ENCODE data around the gene STRBP.

Gene STRBP

DNA sequence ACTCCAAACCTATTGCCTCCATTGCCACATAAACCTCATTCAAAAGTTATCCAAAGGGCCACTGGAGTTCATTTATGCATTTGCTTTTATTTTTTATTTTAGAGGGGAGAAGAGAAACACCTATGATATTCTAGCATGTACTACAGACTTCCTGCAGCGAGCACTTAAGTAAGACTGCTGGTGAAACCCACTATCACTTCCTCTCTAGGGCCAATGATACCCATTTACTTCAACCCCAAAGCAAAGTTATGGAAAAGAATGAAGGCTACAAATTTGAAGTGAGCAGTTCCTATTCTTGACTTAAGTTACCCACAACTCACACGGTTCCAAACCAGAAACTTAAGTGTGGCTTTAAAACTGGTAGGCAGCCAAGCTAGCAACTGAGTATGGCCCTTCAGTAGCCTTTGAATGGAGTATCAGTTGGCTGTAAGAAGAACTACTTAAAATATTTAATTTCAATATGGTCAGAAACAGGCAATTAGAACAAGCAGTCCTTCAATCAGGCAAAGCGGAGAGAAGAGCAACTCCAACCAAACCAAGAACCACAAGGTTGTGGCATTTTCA, 140.8 kb downstream of the STRBP start:
- Mint-ChIP-seq H3K9me3 (no peaks in the 10 kb centered on the region), H3K27ac (no peak overlapping the region), H3K4me1 (ENCODE audit: low read depth) (no peaks in the 10 kb centered on the region), H3K27me3 (no peaks in the 10 kb centered on the region), H3K36me3 (ENCODE audit: low read depth) (peaks cover 22% of the 10 kb centered on the region), H3K4me3 (no peak overlapping the region)

DNA sequence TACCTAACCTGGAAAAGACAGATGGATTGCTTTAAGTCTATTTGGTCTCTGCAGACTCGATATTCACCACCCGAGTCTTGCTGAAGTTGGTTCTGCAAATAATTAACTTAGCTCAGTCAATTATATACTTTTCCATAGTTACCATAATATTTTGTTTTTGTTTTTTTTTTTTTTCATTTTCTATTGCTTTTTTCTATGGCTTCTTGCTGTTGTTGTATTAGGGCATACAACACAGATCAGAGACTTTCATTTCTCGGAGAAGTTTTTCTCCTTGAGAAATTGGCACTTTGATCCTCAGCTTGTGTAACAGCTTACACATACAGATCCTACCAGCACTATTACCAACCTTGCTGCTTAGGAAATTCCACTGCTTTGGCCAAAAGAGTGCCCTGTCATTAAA, 146.9 kb downstream of the STRBP start:
- no peak overlapping the region for H3K4me3 Mint-ChIP-seq
- H3K27ac Mint-ChIP-seq: peak overlapping the region; percentile 41
- no peaks in the 10 kb centered on the region for H3K9me3 Mint-ChIP-seq
- H3K27me3 Mint-ChIP-seq: no peaks in the 10 kb centered on the region
- H3K4me1 Mint-ChIP-seq (ENCODE audit: low read depth): peaks cover 10% of the 10 kb centered on the region
- H3K36me3 Mint-ChIP-seq (ENCODE audit: low read depth): peaks cover 25% of the 10 kb centered on the region

DNA sequence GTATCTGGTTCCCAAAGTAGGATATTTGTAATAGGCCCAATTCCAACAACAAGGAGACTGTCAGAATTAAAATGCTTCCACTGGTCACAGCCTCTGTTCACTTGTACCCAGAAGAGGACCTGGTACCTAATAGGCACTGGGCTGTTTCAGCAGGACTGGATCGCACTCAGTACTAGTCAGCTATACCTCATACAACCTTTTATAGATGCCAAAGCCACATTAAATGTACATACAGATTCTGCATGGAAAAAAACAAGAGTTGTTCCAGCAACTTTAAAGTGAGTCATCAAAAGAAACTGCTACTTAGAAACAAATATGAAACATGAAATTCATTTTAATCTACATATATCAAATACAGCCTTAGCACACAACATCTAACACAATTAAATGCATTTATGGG, 147.4 kb downstream of the STRBP start:
- peak overlapping the region; percentile 41 for H3K27ac Mint-ChIP-seq
- no peak overlapping the region for H3K4me3 Mint-ChIP-seq
- no peaks in the 10 kb centered on the region for H3K9me3 Mint-ChIP-seq
- H3K27me3 Mint-ChIP-seq: no peaks in the 10 kb centered on the region
- H3K36me3 Mint-ChIP-seq (ENCODE audit: low read depth): peaks cover 23% of the 10 kb centered on the region
- peaks cover 10% of the 10 kb centered on the region for H3K4me1 Mint-ChIP-seq (ENCODE audit: low read depth)

DNA sequence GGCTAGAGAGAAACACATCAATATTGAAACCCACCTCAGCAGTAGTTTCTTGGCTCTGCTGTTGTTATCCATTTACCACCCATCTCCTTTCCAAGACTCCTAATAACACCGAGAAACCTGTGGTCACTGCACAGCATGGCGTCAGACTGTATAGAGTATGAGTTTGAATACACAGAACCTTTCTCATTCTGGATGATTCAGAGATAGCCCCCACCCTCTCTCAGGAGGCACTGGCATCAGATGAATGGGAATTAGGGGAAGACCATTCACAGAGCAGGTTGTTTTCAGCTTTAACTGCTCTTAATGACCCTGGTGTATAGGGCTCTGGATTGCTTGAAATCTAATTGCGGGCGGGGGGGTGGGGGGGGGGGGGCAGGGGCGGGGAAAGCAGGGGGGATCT, 148.3 kb downstream of the STRBP start:
- Mint-ChIP-seq H3K4me1 (ENCODE audit: low read depth) (peaks cover 10% of the 10 kb centered on the region), H3K4me3 (no peak overlapping the region), H3K27ac (no peak overlapping the region), H3K27me3 (no peaks in the 10 kb centered on the region), H3K36me3 (ENCODE audit: low read depth) (peaks cover 30% of the 10 kb centered on the region), H3K9me3 (no peaks in the 10 kb centered on the region)

DNA sequence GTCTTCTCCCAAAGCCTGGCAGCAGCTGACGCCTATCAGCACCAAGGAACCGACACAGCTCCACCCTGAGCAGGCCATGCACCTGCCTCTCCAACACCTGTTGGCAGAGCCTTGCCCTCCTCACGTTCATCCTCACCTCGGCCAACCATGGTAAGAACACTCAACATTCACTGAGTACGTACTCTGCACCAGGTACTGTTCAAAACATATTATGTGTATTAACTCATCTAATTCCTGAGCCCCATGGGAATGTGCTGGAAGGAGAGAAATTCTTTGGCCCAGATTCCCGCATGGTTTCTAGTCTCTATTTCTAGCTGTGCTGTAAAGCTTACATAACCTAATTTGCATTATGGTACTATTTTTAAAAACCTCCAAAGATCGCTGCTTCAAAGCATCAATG, 148.8 kb downstream of the STRBP start:
- H3K36me3 Mint-ChIP-seq (ENCODE audit: low read depth): peaks cover 29% of the 10 kb centered on the region
- H3K4me3 Mint-ChIP-seq: no peak overlapping the region
- H3K9me3 Mint-ChIP-seq: no peaks in the 10 kb centered on the region
- H3K27ac Mint-ChIP-seq: no peak overlapping the region
- peaks cover 10% of the 10 kb centered on the region for H3K4me1 Mint-ChIP-seq (ENCODE audit: low read depth)
- H3K27me3 Mint-ChIP-seq: no peaks in the 10 kb centered on the region

DNA sequence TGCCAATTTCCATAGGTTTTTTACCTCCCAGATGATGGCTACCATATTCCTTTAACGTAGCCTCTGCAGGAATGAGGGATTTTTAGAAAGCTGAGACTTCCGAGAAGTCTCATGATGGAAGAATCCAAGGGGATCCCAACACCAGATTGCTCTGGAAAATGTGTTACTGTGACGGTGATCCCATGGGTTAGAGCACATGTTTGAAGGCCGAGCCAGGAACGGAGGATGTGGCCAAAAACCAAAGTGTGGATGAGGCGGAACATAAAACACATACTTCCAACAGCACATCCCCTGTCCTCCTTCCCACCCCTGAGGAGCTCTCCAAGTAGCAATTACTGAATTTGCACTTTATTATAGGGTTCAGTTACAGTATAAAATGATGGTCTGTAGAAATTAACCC, 152.3 kb downstream of the STRBP start:
- Mint-ChIP-seq H3K27ac (no peak overlapping the region), H3K9me3 (no peaks in the 10 kb centered on the region), H3K4me1 (ENCODE audit: low read depth) (peaks cover 13% of the 10 kb centered on the region), H3K4me3 (no peak overlapping the region), H3K27me3 (no peaks in the 10 kb centered on the region), H3K36me3 (ENCODE audit: low read depth) (peaks cover 17% of the 10 kb centered on the region)

DNA sequence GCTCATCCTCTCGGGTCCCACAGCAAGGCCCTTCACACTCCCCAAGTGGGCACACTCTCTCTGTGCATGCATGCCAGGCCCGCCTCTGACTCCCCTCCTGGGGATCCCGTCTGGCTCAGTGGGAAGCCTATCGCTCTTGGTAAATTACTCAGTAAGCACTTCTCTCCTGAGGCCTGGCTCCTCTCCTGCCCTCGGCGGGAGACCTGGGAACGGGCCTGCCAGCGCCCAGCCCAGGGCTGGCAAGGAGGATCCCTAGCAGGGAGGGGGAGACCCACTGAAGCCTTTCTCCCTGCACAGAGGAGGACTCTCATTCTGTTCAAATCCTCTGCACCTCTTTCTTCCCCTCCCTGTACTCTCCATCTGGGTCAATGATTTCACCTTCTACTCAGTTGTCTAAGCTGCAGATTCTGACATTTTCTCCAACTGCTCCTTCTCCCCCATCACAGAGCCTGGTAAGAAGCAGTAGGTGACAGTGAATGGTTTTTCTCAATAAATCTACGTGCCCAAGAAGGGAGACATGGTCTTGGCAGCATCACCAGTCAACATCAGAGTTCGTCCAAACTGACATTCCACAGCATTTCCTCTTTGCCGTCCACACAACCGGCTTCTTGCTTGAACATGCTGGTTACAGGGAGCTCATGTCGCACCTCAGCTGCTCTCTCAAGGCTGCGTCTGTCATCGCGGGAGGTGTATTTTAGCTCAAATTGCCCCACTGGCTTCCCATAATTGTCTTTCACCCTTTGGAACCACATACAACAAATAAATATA, 153.1 kb downstream of the STRBP start:
- Mint-ChIP-seq H3K36me3 (ENCODE audit: low read depth) (peaks cover 17% of the 10 kb centered on the region), H3K9me3 (no peaks in the 10 kb centered on the region), H3K27me3 (no peaks in the 10 kb centered on the region), H3K27ac (no peak overlapping the region), H3K4me1 (ENCODE audit: low read depth) (peaks cover 10% of the 10 kb centered on the region), H3K4me3 (no peak overlapping the region)

DNA sequence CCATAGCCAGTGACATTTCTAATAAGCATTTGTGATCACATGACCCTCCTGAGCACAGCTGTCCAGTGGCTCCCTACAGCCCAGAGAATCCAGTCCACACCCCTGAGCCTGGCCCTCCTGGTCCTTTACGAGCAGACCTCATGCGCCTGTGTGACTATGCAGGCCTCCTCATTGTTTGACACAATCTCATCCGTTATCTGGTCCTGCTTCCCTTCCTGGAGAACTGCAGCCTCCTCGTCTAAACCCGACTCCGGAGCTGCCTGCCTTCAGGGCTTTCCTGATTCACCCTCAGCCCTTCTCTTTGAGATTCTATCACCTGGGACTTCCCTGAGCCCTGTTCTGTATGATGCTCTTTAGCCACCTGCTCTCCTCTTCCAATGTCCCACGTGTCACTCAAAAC, 155.2 kb downstream of the STRBP start:
- no peaks in the 10 kb centered on the region for H3K9me3 Mint-ChIP-seq
- H3K4me1 Mint-ChIP-seq (ENCODE audit: low read depth): peaks cover 10% of the 10 kb centered on the region
- H3K36me3 Mint-ChIP-seq (ENCODE audit: low read depth): peaks cover 16% of the 10 kb centered on the region
- H3K27me3 Mint-ChIP-seq: no peaks in the 10 kb centered on the region
- peak overlapping the region; percentile 45 for H3K27ac Mint-ChIP-seq
- H3K4me3 Mint-ChIP-seq: no peak overlapping the region

DNA sequence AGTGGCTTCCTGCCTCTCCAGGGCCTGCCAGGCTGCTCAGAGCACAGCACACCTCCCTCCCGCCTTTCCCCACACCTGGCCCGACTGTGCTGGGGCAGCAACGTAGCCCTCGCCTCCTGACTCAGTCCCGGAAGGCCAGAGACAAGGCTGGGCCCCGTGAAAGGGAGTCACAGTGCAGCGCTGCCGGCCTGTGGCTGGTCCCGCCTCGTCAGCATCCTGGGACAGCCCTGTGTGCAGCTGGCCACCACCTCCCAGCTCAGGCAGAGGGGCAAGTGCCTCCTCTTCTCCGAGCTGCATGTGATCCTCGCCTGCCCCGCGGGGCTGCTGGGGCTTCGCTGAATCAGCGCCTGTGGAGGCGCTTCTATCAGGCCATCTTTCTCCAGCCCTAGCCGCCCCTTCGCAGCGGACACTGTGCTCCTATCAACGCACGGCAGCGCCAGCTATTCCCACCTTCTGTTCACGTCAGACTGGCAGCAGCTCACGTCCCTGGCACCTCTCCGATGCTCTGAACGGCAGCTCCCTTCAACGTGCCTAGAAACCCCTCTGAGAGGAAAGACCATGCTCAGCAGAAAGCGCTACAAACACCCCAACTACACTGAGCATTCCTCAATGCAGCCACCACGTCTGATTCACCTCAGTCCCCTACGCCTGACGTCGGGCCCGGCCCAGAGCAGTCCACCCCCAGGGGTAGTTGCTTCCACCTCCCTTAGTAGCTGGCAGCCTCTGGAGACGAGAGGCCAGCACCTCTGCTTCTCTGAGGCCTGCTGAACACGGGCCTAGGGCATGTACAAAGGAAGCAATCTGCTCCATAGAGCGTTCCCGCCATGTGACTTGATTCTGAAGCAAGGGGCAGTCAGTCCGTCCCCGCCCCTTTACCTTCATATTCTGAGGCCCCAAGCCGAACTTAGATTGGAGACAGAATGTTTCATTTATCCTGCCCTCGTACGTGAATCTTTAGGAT, 156.1 kb downstream of the STRBP start:
- peaks cover 10% of the 10 kb centered on the region for H3K4me1 Mint-ChIP-seq (ENCODE audit: low read depth)
- no peaks in the 10 kb centered on the region for H3K9me3 Mint-ChIP-seq
- H3K36me3 Mint-ChIP-seq (ENCODE audit: low read depth): peaks cover 16% of the 10 kb centered on the region
- H3K4me3 Mint-ChIP-seq: no peak overlapping the region
- peak overlapping the region; percentile 45 for H3K27ac Mint-ChIP-seq
- no peaks in the 10 kb centered on the region for H3K27me3 Mint-ChIP-seq

DNA sequence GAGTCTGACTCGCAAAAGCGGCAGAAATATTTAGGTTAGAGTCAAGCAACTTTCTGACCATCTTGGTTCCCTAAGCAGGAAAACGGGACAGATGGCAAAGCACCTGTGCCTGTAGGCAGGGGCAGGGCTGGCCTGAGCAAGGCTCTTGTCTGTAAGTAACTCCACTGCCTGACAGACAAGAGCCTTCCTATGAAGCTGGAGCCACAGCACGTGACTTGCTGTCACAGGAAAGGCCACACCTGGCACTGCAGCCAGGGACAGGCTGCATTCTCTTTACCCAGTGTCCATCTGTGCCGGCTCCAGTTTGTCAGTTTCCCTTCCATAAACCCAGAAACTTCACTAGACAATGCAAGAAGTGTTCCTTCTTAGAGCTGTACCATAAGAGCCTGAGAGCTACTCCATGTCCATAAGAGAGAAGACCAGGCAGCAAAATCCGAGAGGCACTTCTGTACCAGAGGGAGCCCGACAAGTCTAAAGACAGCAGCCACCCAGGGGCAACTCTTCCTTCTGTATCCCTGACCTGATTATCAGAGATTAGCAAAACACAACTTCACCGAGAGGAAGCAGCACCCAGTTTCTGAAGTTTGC, 156.9 kb downstream of the STRBP start:
- H3K4me1 Mint-ChIP-seq (ENCODE audit: low read depth): peaks cover 10% of the 10 kb centered on the region
- H3K27me3 Mint-ChIP-seq: no peaks in the 10 kb centered on the region
- no peak overlapping the region for H3K4me3 Mint-ChIP-seq
- peaks cover 16% of the 10 kb centered on the region for H3K36me3 Mint-ChIP-seq (ENCODE audit: low read depth)
- no peaks in the 10 kb centered on the region for H3K9me3 Mint-ChIP-seq
- H3K27ac Mint-ChIP-seq: peak overlapping the region; percentile 37

DNA sequence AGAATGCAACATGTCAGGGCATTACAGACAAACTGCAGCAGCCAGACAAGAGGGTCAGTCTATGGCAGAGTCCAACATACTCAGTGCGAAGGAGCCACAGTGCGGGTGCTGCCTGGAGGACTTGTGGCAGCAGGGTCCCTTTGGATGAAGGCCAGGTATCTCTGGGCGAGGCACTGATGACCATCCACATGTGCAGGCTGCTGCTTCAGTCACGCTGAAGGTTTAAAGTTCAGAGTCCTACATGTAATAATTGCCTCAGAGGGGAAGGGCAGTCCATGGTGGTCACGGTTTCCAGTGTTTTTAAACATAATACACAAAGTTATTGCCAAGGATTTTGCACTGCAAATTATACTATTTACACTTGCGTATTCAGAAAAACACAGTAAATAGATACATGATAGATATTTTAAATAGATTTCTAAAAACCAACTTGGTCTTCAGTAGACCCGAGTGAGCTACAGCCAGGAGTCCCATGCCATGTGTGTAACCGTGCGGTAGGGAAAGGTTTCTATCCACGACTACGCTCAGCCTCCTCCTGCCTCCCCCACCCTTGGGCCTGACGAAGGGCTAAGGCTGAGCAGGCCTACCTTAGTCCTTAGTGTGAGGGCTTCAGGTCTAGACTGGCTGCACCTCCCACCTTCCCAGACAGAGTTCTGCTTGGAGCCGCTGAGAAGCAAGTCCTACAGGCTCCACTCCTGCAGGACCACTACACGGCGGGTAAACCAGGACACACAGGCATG, 158.7 kb downstream of the STRBP start:
- H3K36me3 Mint-ChIP-seq (ENCODE audit: low read depth): peaks cover 6% of the 10 kb centered on the region
- H3K4me1 Mint-ChIP-seq (ENCODE audit: low read depth): peaks cover 10% of the 10 kb centered on the region
- H3K27ac Mint-ChIP-seq: no peak overlapping the region
- H3K4me3 Mint-ChIP-seq: no peak overlapping the region
- no peaks in the 10 kb centered on the region for H3K9me3 Mint-ChIP-seq
- H3K27me3 Mint-ChIP-seq: no peaks in the 10 kb centered on the region

DNA sequence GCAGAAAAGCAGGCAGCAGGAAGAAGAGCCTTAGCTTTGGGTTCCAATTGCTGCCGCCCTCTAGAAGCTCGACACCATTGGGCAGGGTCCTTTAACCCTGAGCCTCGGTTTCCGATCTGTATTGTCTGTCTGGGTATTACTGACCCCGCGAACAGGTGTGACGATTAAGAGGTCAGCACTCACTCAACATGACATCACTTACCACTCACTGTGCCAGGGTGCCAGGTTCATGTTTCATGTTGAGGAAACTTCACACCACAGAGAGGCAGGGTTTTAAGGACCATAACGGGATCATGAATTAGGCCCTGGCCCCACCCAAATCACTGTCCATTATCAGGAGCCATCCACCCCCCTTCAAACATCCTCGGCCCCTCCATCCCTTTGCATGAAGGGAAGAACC, 159.4 kb downstream of the STRBP start:
- peaks cover 8% of the 10 kb centered on the region for H3K36me3 Mint-ChIP-seq (ENCODE audit: low read depth)
- H3K4me3 Mint-ChIP-seq: no peak overlapping the region
- no peaks in the 10 kb centered on the region for H3K27me3 Mint-ChIP-seq
- no peak overlapping the region for H3K27ac Mint-ChIP-seq
- no peaks in the 10 kb centered on the region for H3K9me3 Mint-ChIP-seq
- peaks cover 10% of the 10 kb centered on the region for H3K4me1 Mint-ChIP-seq (ENCODE audit: low read depth)

DNA sequence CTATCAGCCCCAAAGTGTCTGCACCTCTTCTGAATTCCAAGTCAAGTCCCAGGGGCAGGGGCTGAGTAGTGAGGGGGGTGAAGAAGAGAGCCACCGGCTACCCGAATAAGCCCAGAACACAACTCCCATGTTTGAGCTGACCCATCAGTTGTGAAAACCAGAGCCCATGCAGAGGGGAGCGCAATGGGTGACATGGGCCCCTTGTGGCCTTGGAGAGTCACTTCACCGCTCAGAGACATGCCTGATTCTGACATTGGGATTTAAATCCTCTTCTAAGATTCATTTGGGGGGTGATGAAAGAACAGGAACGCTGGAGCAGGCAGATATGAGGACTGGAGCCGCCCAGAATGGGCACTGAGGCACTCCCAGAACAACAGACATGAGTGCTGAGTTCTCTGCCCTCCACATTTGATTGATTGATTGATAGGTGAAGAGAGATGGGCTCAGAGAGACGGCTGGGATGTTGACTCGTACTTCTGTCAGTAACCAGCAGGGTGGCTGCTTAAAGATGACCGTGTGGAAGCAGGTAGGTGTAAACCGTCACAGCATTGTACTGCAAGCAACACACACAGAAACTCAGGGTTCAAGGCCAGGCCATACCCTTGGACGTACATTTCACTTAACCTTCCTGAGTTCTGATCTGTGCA, 160.6 kb downstream of the STRBP start:
- Mint-ChIP-seq H3K36me3 (ENCODE audit: low read depth) (peaks cover 9% of the 10 kb centered on the region), H3K9me3 (no peaks in the 10 kb centered on the region), H3K4me1 (ENCODE audit: low read depth) (peaks cover 10% of the 10 kb centered on the region), H3K27me3 (no peaks in the 10 kb centered on the region), H3K27ac (no peak overlapping the region), H3K4me3 (no peak overlapping the region)

DNA sequence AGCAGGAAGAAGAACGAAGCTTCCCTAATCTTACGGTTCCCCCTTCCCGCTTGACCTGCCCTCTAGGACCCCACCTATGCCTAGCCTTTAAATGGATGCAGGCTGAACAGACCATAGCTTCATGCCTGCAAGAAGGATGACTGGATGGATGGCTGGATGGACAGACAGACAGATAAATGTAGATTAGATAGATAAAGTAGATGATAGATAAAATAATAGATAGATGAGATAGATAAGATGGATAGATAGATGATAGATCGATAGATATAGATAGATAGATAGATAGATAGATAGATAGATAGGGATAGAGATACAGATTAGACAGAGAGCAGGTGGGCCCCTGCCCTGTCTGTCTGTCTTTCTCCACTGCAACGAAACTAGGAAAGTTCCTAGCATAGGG, 162.9 kb downstream of the STRBP start:
- no peak overlapping the region for H3K4me3 Mint-ChIP-seq
- no peak overlapping the region for H3K27ac Mint-ChIP-seq
- no peaks in the 10 kb centered on the region for H3K27me3 Mint-ChIP-seq
- peaks cover 22% of the 10 kb centered on the region for H3K36me3 Mint-ChIP-seq (ENCODE audit: low read depth)
- no peaks in the 10 kb centered on the region for H3K9me3 Mint-ChIP-seq
- H3K4me1 Mint-ChIP-seq (ENCODE audit: low read depth): no peaks in the 10 kb centered on the region

All from stimulated activated naive CD8-positive, alpha-beta T cell treated with anti-CD3 and anti-CD28 coated beads, Interleukin-15, Interleukin-2, amounts not matched to agents 100 ng/mL and 50 ng/mL, for 24 hours (primary cell).